Muscle layer of colon (tissue), 2 donors: Measurements from ENCODE around the gene RNFT2.

ENCODE experiments used
- H3K27ac ChIP-seq: one replicate; pipeline ENCODE4 v1.7.0; 2013; ENCODE audit warnings: low read depth, mild to moderate bottlenecking, low read length, moderate library complexity
- H3K27me3 ChIP-seq, 2 donors: one replicate each; pipeline ENCODE4 v1.7.0; 2013; ENCODE audit warnings: low read length in 2 of 2, mild to moderate bottlenecking in 2 of 2; ENCODE audit not compliant: insufficient read depth in 2 of 2, control insufficient read depth in 1 of 2
- H3K36me3 ChIP-seq: one replicate; pipeline ENCODE4 v1.7.0; 2013; ENCODE audit warnings: mild to moderate bottlenecking, low read length; ENCODE audit not compliant: insufficient read depth
- H3K4me1 ChIP-seq: one replicate; pipeline ENCODE4 v1.7.0; 2013; ENCODE audit warnings: mild to moderate bottlenecking, low read length; ENCODE audit not compliant: insufficient read depth
- H3K4me3 ChIP-seq, 2 donors: one replicate each; pipeline ENCODE4 v1.7.0; 2013; ENCODE audit warnings: low read length in 2 of 2, low read depth in 1 of 2, mild to moderate bottlenecking in 1 of 2, moderate library complexity in 1 of 2
- H3K9ac ChIP-seq: one replicate; pipeline ENCODE4 v1.7.0; 2013; ENCODE audit warnings: low read length
- H3K9me3 ChIP-seq: one replicate; pipeline ENCODE4 v1.7.0; 2013; ENCODE audit warnings: mild to moderate bottlenecking, low read length
- donor health status: abdominal sarcoma.
- donor health status: Adenocarcinoma of cecum.

The RNFT2 gene

DNA sequence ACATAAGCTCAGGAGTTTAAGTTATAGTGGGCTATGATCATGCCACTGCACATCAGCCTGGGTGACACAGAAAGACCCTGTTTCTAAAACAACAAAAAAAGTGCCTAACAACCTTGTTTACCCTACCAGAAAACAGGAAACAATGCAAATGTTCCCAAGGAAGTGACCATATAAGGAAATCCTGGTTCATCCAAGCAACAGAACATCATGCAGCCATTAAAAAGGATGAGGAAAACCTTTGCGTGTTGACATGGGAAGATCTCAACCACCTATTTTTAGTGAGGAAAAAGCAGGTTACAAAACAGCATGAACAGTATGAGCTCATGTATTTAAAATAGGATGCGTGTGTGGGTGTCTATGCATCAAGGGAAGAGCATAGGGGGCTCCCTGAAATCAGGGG is 129.4 kb downstream of the RNFT2 start:
- H3K9me3 ChIP-seq: no peaks in the 10 kb centered on the region
- H3K27ac ChIP-seq: no peak overlapping the region

DNA sequence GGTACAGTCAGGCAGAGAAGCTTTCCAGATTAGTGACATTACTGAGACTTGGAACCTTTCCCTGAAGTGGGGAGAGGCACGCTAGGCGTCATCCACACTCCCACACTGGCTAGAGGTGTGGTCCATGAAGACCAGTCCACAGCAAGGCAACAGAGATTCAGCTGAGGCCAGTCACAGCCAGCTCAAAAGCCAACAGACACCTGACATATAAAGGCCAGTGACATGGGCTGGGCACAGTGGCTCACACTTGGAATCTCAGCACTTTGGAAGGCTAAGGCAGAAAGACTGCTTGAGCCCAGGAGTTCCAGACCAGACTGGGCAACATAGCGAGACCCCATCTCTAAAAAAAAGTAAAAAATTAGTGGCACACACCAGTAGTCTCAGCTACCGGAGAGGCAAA is 132.2 kb downstream of the RNFT2 start:
- H3K36me3 ChIP-seq: no peaks in the 10 kb centered on the region

More for the DNA sequence above, 129.4 kb downstream of the RNFT2 start:
- no peaks in the 10 kb centered on the region for H3K27me3 ChIP-seq
- H3K36me3 ChIP-seq: no peaks in the 10 kb centered on the region
- H3K4me1 ChIP-seq: no peaks in the 10 kb centered on the region
- H3K9ac ChIP-seq: no peak overlapping the region
- H3K4me3 ChIP-seq: no peak overlapping the region

DNA sequence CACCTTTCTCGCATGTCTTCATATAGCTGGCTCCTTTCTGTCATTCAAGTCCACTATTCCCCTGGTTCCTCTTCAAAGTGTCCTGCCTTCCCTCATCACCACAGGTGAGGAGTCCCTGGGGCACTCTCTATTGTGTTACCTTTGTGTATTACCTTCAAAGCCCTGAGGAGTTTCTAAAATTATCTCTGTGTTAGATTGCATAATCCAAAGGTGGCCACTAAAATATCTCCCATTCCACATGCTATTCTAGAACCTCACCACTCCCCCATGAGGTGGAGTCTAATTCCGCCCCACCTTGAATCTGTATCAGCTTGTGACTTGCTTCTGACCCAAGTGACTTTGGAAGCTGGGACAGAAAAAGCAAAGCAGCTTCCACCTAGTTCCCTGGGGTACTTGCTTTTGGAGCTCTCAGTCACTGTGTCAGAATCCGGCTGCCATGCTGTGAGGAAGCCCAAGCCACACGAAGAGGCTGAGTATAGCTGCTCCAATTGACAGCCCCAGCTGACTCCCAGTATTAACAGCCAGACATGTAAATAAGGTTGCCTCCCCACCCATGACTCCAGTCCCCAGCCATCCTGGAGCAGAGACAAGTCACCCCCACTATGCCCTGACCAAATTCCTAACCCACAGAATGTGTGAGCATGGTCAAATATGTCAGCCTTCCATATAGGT is 136.3 kb downstream of the RNFT2 start:
- Histone ChIP-seq H3K4me1 (no peaks in the 10 kb centered on the region), H3K27ac (no peak overlapping the region), H3K9me3 (no peaks in the 10 kb centered on the region), H3K9ac (no peak overlapping the region), H3K4me3 (no peak overlapping the region), H3K27me3 (peaks cover 14 to 35% of the 10 kb centered on the region in 2 donors), H3K36me3 (no peaks in the 10 kb centered on the region)

More for the DNA sequence above, 132.2 kb downstream of the RNFT2 start:
- Histone ChIP-seq H3K27me3 (no peaks in the 10 kb centered on the region), H3K4me3 (no peak overlapping the region), H3K9me3 (no peaks in the 10 kb centered on the region), H3K4me1 (no peaks in the 10 kb centered on the region), H3K27ac (no peak overlapping the region), H3K9ac (no peak overlapping the region)

DNA sequence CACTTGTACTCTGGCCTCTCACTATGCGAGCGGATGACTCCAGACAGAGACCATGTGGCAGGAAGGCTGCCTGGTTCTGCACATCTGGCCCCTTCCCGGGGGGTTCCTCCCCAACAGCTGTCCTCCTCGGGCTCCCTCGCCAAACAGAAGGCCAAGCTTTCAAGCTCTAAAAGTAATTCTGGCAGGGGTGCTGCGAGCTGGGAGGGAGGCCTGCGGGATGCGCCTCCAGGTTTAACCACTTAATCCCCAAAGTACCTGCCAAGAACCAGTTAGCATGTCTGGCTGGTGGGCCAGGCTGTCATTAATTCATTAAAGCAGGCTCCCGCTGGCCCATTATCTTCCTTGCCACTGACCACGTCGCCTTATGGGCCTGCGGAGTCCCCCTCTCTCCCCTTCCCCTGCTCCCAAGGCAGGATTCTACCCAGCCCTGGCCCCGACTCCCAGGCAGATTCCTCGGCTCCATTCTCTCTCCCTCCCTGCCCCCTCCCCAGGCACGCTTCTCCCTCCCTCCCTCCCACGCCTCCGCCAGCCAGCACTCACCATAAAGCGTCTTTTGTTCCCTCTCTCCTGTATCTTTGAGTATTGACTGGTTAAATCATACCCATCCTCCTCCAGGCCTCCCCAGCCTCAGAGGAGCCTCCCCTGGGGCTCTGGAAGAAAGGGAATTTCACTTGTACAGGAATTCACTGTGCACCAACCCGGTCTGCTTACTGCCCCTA is 138.2 kb downstream of the RNFT2 start:
- Histone ChIP-seq H3K9ac (no peak overlapping the region), H3K36me3 (no peaks in the 10 kb centered on the region), H3K4me1 (peaks cover 9% of the 10 kb centered on the region), H3K27ac (no peak overlapping the region), H3K9me3 (no peaks in the 10 kb centered on the region), H3K4me3 (no peak overlapping the region), H3K27me3 (peaks cover 24 to 49% of the 10 kb centered on the region in 2 donors)

DNA sequence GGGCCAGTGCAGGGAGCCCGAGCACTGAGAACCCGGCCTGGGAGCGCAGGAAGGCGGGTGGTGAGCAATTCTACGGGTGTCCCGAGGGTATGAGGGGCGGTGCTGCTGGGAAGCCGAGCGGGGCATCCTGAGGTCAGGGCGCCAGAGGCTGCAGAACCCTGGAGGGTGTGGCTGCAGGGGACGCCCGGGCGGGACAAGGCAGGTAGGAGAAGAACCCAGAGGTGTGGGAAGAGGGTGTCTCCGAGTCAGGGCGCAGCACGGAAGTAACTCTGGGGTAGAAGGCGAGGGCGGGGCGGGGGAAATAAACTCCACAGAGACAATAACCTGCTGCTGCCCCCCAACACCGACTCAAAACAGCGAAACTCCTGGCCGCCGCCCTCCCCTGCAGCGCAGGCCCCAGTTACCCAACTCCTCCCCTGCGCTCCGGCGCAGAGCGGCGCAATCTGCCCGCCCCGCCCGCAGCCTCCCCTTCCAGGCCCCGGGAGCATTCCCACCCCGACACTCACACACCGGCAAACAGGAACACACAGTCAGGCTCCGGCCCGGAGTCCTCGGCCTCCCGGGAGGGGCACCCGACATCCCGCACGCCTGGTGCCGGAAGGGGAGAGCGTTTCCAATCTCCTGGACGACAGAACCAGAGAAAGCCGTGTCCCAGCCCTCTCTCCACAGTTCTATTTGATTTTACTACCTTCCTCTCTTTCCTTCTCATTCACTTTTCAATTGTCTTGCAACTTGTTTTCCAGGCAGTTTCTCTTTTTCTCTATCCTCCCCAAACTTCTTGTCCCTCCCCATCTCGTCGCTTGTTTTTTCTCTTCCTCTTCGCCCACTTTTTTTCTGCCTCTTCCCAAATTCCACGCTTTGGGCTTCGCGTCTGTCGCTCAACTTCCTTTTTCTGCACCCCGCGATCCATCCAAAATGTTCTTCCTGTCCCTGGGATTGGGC is 140.7 kb downstream of the RNFT2 start:
- H3K9me3 ChIP-seq: no peaks in the 10 kb centered on the region
- H3K27me3 ChIP-seq: peaks cover 45 to 68% of the 10 kb centered on the region in 2 donors
- no peaks in the 10 kb centered on the region for H3K36me3 ChIP-seq
- H3K4me3 ChIP-seq: no peak overlapping the region
- peaks cover 21% of the 10 kb centered on the region for H3K4me1 ChIP-seq
- no peak overlapping the region for H3K9ac ChIP-seq
- H3K27ac ChIP-seq: no peak overlapping the region

DNA sequence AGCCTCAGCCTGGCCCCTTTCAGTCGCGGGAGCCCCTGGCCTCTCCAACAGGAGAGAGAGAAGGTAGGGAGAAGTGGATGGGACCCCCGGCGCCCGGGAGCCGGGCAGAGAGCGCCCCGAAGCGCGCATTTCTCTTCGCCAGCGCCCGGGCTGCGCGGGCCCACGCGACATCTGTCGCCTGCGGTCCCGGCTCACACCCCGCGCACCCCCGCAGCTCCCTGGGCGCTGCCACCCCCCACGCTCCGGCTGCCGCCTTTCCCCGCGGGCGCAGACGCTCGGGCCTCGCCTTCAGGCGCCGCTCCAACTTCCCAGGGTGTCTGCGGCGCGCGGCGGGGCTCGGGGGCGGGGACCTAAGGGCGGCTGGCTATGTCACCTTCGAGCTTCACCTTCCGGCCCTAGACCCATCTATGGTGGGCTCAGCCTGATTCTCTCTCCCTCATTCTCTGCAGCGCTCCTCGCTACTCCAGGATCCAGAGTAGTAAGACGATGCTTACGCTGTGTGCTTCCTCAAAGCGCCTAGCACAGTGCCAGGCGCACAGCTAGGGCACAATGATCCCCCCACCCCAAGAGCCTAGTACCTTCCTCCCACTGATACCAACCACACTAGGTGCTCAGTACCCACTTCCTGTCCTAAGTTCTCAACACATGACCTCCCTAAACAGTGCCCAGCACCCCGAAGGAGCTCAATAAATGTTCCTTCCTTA is 141.5 kb downstream of the RNFT2 start:
- no peak overlapping the region for H3K9ac ChIP-seq

DNA sequence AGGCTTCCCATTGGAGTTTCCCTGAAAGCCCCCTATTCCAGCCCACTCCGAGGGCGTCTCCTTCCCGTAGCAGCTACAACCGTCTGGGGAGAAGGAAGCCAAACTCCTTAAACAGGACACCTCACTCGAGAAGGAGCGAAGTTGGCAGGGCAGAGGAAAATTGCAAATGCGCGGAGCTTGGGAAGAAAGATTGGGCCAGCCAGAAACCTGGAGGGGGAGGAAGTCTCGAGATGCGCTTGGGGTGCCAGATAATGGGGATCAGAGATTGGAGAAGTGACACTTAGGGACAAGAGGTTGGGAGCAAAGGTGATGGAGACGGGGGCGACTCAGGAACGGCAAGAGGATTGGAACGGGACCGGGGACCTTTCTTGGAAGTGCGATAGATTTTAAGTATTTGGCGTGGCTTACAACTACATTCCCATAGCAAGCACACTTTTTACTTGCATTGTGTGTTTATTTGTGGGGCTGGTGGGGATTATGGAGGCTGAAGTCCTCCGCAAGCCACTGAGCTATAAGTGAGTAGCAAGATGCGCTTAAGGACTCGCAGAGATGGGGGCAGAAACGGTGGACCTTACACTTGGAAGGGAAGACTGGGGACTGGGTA is 142.2 kb downstream of the RNFT2 start:
- Histone ChIP-seq H3K36me3 (no peaks in the 10 kb centered on the region), H3K27me3 (peaks cover 45 to 72% of the 10 kb centered on the region in 2 donors), H3K9ac (no peak overlapping the region), H3K27ac (no peak overlapping the region), H3K4me3 (no peak overlapping the region), H3K4me1 (peaks cover 21% of the 10 kb centered on the region), H3K9me3 (no peaks in the 10 kb centered on the region)

More for the DNA sequence above, 141.5 kb downstream of the RNFT2 start:
- no peaks in the 10 kb centered on the region for H3K36me3 ChIP-seq
- H3K27me3 ChIP-seq: peaks cover 45 to 72% of the 10 kb centered on the region in 2 donors
- H3K27ac ChIP-seq: no peak overlapping the region
- no peaks in the 10 kb centered on the region for H3K9me3 ChIP-seq
- H3K4me1 ChIP-seq: peaks cover 21% of the 10 kb centered on the region
- no peak overlapping the region for H3K4me3 ChIP-seq

DNA sequence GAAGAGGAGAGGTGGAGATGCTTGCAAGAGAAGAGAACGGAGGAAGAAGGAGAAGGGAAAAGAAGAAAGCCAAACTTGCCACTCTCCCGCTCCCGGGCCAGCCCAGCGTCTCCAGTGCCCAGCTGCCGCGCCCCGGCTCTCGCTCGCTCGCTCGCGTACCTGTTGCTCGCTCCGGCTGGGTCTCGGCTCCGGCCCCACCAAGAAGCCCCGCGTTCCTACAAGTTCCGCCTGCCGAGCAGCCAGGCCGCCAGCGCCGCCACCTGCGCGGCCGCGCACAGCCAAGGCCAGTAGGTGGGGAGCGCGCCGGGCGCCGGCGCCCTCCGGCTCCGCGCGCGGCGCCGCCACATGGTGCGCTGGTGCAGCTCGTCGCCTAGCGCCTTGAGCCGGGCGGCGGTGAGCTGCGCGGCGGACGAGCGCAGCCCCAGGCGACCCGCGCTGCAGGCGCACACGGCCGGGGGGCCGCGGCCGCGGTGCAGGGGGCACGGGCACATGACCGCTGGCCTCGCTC is 142.8 kb downstream of the RNFT2 start:
- no peak overlapping the region for H3K9ac ChIP-seq
- H3K9me3 ChIP-seq: no peaks in the 10 kb centered on the region
- no peaks in the 10 kb centered on the region for H3K36me3 ChIP-seq
- no peak overlapping the region for H3K27ac ChIP-seq
- H3K4me3 ChIP-seq: no peak overlapping the region
- peaks cover 21% of the 10 kb centered on the region for H3K4me1 ChIP-seq
- H3K27me3 ChIP-seq: peaks cover 43 to 71% of the 10 kb centered on the region in 2 donors

DNA sequence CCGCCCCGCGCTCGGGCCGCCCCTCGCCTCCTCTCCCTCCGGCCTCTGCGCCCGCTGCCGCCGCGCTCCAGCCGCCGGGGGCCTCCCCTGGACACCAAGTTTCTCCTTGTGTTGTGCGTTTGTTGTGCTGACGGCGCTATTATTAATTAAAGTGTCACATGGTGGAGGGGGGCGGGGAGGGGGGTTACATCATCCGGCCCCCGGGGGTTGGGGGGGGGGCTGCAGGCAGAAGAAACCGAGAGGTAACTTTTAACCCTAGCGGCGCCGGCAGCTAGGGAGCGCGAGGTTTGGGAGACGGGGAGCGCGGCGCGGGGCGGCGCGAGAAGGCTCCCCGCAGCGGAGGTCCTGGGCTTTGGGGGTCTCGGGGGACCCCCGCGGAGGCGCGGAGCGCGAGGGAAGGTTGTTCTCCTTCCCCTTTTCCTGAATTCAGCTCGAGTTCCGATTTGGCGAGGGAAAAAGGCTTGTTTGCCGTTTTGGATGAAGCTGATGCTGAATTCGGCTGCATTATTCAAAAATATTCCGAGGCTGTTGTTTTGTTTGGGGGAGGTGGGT is 143.3 kb downstream of the RNFT2 start, which contains the start of gene HRK:
TSS of gene HRK (minus strand) at position 117 of the 552 bp plus-strand sequence. CDS start 134 bp downstream, outside the sequence.
- H3K4me3 ChIP-seq: no peak within 1 kb of the TSS
- no peak within 1 kb of the TSS for H3K9ac ChIP-seq
- no peak within 1 kb of the TSS for H3K27ac ChIP-seq
- H3K36me3 ChIP-seq: no peaks in the 10 kb centered on the region
- H3K27me3 ChIP-seq: peaks cover 40 to 68% of the 10 kb centered on the region in 2 donors
- peaks cover 21% of the 10 kb centered on the region for H3K4me1 ChIP-seq
- H3K9me3 ChIP-seq: no peaks in the 10 kb centered on the region

DNA sequence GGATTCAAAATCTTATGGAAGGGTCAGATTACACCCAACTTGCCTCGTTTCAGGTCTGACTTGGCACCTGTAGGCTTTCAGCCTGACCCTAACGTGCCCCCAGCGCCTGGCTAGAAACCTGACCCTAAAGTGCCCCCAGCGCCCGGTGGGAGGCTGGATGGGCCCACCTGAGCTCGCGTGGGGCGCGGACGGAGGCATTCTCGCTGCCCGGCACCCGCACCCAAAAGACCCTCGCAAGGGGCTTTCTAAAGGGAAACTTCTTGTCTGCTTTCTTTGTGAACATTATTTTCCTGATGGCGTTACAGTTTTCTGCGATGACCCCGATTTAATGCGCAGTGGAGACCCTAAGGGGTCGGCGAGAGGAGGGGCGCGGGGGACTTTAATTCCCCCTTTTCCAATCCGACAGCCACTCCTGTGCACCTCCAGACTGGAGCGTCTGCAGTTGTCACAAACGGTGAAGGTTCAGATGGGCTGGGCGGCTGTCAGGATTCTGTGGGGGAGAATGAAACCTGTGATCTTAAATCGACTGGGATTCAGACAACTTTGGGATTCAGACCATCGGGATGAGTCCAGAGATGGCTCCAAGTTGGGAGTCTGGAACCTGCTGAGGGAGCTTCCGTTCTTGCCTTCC is 143.9 kb downstream of the RNFT2 start:
- Histone ChIP-seq H3K9ac (no peak overlapping the region), H3K36me3 (no peaks in the 10 kb centered on the region), H3K27me3 (peaks cover 40 to 62% of the 10 kb centered on the region in 2 donors), H3K9me3 (no peaks in the 10 kb centered on the region), H3K4me1 (peaks cover 21% of the 10 kb centered on the region), H3K4me3 (no peak overlapping the region), H3K27ac (no peak overlapping the region)
